ENCODE data around the gene SP3.

- TF ChIP-seq EGR1 (IDR thresholded peaks at IDR 0.05; ENCODE audit: borderline replicate concordance, low read depth, low read length) = no peak
- no peak for TF ChIP-seq PHF8 (conservative IDR thresholded peaks at IDR 0.05; ENCODE audit: low read depth, low read length)
- no peak for TF ChIP-seq SRF (IDR thresholded peaks at IDR 0.05; ENCODE audit: low read depth, low read length)
- TF ChIP-seq CTCF (IDR thresholded peaks at IDR 0.05; ENCODE audit: control extremely low read depth in 1 of 3, insufficient read depth in 1 of 3, low read depth in 1 of 3, low read length in 3 of 3) = no peak
- no peak for TF ChIP-seq EP300 (IDR thresholded peaks at IDR 0.05; ENCODE audit: borderline replicate concordance in 1 of 2, low read depth in 2 of 2, low read length in 2 of 2)
- TF ChIP-seq POLR2AphosphoS5 (IDR thresholded peaks at IDR 0.05; ENCODE audit: low read depth, low read length) = no peak
- no peak for TF ChIP-seq CEBPB (IDR thresholded peaks at IDR 0.05; ENCODE audit: low read depth, low read length)
- TF ChIP-seq TAF1 (IDR thresholded peaks at IDR 0.05; ENCODE audit: low read depth, low read length) = no peak
- TF ChIP-seq GABPA (IDR thresholded peaks at IDR 0.05; ENCODE audit: borderline replicate concordance, insufficient read depth, low read length) = no peak
- TF ChIP-seq BRCA1 (IDR thresholded peaks at IDR 0.05; ENCODE audit: low read depth, low read length) = no peak
- TF ChIP-seq USF2 (IDR thresholded peaks at IDR 0.05; ENCODE audit: low read length) = no peak
- no peak for TF ChIP-seq CHD2 (IDR thresholded peaks at IDR 0.05; ENCODE audit: low read length)
- no peak for TF ChIP-seq ASH2L (IDR thresholded peaks at IDR 0.05; ENCODE audit: low read length)
- TF ChIP-seq RXRA (IDR thresholded peaks at IDR 0.05; ENCODE audit: insufficient read depth, low read depth, low read length) = no peak
These were observed 58.5 kb downstream of the SP3 start for GRCh38 chr2:173906626-173907025.

All from H1 (cell line).